ENCODE results near the gene INSIG1.

- TF ChIP-seq CTCF (IDR thresholded peaks at IDR 0.05): no peak
- TF ChIP-seq POLR2A (IDR thresholded peaks at IDR 0.05): no peak
These were observed 46.6 kb downstream of the INSIG1 start for GRCh38 chr7:155344270-155344617.

Data from transverse colon (tissue), 3 donors.